SHP77 treated with DMSO at 0.1 percent for 48 hours (cell line): ENCODE results near the gene FNDC3B.
"Not testable (repeated sequence)": the region's sequence is repeated elsewhere in the genome, so short reads cannot be mapped to it uniquely, and the experiment has no call there.

ENCODE experiments used
- DNase-seq: peaks from one replicate; lab custom pipeline; 2025; lab: John Stamatoyannopoulos, UW

Gene FNDC3B

DNA sequence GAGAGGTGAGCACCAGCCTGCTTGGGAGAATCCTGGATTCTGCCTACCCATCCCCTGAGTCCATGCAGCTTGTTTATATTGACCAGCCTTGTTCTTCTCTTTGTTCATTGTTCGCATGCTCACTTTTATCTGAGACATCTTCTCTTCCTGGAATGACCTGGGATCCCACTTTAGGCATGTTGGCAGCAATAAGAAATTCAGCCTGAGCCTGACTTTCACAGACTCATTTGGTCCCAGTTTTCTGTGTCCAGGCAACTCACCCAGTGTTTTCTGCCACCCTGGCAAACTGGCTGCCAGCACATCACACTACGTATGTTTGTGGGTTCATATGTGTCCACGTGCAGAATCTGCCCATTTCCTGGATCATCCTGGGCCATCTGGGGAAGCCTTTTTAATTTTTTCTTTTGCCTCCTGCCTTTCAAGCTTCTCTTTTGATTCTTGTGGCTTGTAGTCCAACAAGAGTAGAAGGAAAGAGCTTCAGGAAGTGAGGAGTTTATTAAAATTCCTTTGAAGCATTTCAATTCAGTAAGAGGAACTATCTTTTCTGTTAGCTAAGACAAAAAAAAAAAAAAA, 199.9 kb downstream of the FNDC3B start:
- DNase-seq: no peak

DNA sequence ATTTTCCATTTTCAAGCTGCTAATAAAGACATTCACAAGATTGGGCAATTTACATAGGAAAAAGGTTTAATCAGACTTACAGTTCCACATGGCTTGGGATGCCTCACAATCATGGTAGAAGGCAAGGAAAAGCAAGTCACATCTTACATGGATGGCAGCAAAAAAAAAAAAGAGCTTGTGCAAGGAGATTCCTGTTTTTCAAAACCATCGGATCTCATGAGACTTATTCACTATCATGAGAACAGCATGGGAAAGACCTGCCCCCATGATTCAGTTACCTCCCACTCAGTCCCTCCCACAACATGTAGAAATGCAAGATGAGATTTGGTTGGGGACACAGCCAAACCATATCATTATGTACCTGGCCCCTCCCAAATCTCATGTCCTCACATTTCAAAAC, 202.0 kb downstream of the FNDC3B start:
- no peak for DNase-seq

DNA sequence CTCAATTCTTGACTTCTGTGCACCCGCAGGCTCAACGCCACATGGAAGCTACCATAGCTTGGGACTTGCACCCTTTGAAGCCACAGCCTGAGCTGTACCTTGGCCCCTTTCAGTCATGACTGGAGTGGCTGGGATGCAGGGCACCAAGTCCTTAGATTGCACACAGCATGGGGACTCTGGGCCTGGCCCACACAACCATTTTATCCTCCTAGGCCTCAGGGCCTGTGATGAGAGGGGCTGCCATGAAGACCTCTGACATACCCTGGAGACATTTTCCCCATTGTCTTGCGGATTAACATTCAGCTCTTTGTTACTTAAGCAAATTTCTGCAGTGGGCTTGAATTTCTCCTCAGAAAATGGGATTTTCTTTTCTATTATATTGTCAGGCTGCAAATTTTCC, 203.1 kb downstream of the FNDC3B start:
- DNase-seq: not testable (repeated sequence)

DNA sequence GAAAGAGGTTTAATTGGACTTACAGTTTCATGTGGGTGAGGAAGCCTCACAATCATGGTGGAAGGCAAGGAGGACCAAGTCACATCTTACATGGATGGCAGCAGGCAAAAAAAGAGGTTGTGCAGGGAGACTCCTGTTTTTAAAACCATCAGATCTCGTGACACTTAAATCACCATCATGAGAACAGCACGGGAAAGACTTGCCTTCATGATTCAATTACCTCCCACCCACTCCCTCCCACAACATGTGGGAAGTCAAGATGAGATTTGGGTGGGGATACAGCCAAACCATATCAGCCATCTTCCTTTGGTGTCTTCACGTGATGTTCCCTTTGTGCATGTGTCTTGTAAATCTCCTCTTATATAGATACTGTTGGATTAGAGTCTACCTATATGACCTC, 204.0 kb downstream of the FNDC3B start:
- not testable (repeated sequence) for DNase-seq

DNA sequence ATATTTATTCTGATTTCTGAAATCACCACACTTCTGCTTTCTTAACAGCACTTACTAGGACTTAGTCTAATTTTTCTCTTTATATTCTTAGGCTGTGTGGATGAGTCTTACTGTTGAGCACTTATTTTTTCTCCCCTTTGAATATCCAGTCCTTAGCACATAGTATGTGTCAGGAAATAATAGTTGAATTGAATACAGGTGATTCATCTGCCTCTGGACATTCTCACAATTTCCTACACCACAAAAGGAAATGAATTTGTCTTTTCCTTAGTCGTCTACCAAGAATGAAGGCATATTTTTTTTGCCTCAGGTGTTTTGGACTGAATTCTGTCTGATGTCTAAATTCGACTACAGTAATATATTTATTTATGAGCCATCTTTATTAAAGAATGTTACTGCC, 204.6 kb downstream of the FNDC3B start:
- no peak for DNase-seq

DNA sequence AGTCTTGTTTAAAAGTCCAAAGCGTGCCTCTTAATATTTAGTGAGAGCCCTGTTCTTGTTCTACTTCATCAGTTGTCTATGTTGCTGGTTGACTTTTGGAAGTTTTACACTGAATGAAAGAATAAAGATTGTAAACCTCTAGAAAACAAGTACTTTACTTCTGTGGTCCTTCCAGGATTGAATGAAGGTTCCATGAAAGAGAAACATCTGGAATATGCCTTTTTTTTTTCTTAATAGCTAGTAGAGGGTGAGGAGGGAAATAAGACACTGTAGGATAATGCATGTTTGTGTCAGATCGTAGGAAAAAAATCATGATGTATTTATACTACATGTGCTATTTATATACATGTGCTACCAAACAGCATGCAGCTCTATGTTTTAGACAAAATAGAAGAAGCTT, 205.9 kb downstream of the FNDC3B start:
- DNase-seq: no peak

DNA sequence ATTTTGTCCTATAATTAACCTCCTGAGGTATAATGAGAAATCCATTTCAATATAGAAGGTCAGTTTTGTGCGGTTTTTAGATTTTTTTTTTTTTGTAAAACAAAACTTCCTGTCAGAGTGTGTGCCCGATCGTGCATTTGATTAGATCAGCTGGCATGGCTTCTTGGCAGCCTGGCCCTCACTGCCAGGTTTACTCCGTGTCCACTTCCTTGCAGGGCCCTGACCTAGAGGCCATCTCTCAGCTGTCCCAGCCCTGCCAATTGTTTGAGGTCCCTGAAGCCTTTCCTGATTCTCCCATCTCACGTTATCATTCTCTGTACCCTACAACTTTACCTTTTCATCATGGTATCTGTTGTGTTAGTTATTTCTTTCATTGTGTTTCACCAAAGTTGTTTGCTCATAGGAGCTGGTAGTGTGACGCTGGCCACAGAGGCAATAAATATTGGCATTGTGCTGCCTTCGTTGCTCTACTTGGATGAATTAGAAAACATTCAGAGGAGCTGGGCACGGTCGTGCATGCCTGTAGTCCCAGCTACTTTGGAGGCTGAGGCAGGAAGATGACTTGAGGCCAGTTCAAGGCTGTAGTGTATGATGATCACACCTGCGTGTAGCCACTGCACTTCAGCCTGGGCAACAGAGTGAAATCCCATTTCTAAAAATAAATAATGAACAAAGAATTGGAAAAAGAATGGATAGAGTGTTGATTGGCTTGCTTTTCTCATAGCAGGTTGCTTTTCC, 206.9 kb downstream of the FNDC3B start:
- DNase-seq: no peak

DNA sequence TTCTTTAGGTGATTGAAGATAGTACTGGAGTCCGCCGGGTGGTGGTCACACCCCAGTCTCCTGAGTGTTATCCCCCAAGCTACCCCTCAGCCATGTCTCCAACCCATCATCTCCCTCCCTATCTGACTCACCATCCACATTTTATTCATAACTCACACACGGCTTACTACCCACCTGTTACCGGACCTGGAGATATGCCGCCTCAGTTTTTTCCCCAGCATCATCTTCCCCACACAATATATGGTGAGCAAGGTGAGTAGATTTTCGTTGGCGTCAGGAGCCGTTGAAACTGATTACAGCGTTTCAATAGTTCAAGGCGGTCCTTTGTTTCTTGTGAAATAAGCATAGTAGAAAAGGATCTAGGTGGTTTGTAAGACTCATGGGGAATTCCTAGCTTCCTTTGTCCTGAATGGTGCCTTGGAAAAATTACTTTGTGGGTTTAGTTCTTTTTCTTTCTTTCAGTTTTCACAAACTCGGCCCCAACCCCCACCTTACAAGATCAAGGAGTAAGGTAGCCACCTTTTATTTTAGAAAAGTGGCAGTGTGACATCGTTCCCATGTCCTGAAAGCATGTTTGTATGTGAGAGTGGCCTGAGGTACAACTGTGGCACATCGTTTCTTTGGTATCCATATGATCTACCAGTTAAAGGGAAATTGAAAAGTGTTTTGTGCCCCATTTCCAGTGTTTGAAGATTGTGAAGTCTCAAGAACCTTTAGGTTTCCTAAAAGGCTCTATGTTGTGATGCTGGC, 208.3 kb downstream of the FNDC3B start:
- DNase-seq: no peak

DNA sequence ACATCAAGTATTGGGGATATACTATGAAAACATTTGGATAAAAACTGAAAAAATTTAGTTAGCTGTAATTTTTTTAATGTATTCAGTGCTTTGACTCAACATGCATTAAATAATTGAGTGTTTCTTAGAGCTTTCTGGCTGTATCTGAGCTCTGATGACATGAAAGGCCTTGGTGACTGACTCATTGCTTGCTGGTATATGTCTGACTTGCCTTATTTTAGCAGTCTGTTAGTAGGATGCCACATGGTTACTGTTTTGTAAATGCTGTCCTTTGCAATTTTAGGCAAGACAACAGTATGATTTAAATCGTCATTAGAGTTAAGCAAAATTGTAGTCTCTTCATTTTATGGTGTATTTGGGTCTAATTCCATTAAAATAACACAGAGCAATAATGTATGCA, 209.7 kb downstream of the FNDC3B start:
- no peak for DNase-seq

DNA sequence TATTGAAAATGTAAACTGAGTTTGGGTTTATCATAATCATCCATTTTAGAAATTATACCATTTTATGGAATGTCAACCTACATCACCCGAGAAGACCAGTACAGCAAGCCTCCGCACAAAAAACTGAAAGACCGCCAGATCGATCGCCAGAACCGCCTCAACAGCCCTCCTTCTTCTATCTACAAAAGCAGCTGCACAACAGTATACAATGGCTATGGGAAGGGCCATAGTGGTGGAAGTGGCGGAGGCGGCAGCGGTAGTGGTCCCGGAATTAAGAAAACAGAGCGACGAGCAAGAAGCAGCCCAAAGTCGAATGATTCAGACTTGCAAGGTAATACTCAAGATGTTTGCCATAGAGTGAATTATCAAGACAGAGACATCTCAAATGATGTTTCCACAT, 211.8 kb downstream of the FNDC3B start:
- no peak for DNase-seq

DNA sequence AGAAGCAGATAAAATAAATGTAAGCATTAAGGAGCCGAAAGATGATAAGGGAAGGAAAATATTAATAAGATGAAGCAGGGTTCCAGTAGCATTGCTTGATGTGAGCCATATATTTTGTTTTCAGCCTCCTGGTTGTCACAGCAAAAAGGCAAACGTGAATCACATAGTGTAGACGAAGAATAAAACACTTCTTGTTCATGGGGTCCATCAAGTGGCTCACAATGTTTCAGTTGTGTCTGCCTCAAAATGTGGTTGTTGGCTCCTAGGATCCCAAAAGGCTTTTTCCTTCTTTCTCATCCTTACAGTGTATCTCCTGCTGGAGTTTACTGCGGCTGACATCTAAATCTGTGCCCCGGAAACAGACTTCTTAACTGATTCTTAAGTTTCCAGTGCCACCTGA, 213.8 kb downstream of the FNDC3B start:
- no peak for DNase-seq

DNA sequence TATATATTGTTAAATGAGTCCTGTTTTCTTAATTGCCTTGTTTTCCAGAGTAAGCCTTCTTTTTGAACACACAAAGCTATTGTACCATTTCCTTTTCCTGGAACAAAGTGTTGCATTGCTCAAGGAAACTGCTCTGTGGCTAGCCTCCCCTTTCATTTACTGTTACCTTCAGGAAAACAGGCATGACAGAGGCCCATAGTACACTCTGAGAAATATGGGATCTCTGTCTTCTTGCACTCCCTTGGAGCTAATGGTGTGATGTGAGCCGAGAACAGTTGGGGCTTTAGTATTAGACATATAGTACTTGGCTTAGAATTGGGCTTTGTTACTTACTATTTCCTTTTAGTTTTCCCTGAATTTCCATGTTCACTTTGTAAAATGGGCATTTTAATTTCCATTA, 215.2 kb downstream of the FNDC3B start:
- no peak for DNase-seq

DNA sequence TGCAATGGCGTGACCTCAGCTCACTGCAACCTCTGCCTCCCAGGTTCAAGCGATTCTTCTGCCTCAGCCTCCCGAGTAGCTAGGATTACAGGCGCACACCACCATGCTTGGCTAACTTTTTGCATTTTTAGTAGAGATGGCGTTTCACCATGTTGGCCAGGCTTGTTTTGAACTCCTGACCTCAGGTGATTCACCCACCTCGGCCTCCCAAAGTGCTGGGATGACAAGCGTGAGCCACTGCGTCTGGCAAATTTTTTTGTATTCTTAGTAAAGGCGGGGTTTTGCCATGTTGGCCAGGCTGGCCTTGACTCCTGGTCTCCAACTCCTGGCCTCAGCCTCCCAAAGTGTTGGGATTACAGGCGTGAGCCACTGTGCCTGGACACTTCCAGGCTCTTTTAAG, 215.9 kb downstream of the FNDC3B start:
- DNase-seq: not testable (repeated sequence)

DNA sequence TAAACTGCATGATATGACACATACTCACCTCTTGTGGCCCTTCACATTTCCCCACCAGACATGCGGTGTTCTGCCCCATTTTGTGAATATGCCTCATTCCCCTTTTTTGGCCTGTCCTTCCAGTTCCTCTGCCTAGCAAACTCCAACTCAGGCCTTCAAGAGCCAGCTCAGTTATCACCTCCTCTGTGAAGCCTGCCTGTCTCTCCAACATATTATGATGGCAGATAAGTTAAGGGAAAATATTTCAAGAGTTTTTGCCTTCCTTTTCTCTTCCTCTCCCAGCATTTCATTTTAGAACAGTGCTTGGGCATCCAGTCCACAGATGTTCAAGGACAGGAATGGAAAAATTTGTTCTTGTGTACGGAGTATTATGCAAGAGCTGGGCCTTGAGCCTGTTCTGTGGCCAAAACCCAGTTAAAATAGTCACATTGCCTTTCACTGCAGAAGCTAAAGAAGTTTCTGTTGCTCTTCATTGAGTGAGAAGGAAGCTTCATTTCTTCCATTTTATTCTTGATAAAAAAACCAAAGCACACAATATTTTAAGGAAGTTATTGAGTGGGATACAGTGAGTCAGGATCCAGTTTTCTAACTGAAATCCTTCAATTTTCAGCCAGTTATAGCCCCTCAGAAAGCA, 216.8 kb downstream of the FNDC3B start:
- DNase-seq: no peak

DNA sequence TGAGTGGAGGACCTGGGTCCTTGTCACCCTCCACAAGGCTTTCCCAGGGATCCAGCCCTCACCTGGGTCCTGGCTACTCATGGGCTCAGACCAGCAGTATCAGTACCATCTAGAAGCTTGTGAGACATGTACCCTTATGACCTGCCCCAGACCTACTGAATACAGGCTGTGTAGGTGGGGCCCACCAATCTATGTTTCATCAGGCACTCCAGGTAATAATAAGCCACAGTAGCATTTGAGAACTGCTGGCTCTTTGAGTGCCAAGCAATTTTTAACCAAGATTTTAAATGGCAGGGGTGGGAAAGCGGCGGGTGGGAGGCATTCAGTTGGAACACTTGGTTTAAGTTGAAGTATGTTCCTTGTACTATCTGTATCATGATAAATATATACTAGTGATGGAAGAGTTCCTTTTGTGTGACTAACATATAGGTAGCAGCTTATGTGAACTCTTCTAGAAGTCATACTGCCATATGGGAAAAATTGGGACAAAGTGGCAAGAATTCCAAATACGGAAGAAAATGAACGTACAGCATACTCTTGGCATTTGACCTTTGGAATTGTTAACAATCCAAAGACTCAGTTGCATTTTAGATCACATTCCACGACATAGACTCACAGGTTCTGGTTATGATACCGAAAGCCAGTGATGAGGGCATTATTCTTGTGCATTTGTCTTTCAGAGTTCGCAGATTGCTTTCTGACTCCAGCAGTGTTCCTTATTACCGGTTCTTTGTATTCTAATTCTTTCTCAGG, 218.4 kb downstream of the FNDC3B start:
- no peak for DNase-seq

DNA sequence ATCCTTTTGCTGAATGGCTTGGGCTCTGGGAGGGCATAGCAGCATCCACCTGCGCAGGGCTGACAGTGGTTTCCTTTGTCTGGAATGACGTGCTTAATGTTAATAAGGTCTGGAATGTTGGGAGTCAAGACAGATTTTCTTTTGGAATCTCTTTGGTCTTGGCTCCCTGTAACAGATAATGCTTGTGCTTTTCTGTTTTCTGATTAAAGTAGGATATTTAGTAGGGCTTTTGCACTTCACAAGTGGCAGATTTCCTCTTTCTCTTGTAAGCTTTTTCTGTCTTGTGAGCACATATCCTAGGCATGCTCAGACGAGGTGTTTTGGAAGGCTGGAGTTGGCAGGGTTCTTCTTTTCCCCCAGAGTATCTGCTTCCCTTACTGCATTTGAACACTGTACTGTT, 219.2 kb downstream of the FNDC3B start:
- no peak for DNase-seq

DNA sequence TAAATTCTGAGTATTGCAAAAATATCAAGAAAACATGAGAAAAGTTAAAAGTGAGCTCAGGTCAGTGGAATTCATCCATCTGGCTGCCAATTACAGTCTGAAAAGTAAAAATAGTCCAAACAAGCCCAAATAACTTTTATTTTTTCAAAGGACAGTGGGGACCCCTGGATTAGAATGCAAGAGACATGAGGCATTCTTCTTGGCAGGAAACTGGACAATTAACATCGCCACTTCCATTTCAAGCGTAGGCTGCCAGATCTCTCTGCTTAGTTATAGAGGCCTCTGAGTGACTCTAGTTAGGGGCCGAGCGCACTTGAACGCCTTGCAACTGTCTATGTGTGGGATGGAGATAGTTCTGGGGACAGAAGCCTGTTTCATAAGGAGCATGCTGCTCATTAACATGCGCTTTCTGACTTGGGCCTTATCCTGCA, 219.7 kb downstream of the FNDC3B start:
- no peak for DNase-seq

DNA sequence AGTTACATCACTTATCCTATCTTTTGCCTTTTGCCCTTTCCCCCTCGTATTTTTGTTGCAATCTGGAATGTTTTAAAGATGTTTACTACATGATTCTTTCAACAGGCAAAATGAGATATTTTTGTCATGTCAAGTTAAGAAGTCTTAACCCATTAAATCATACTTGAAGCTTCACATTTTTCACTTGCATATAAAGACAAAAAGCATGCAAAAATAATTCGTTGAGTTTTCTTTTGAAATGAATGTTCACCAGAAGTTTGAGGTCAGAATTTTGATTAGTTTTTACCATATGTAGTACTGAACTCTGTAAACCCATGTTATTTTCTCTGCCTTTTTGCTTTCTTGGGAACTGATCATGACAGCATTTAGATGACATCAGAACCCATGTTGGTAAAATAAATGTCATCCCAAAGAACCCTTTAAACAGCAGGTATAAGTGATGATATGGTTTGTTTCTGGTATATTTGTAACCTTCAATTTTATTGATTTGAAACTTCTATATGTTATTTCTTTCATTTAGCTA, 220.4 kb downstream of the FNDC3B start:
- DNase-seq: no peak

DNA sequence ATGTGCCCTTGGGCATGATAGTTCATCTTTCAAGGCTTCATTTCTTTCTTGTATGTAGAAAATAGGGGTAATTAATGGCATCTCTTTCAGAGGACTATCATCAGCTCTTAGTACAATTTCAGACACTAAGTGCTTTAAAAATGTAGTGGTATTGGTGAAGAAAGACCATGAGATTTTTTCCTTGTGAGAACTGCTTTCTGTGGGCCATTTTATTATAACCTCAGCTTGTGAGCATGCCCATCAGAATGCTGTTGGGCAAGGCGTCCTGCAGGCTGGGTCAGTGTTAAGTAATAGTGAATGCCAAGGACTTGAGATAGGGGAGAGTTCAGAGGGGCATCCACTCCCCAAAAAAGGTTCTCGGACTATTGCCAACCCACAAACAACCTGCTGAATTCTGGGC, 221.0 kb downstream of the FNDC3B start:
- DNase-seq: no peak

DNA sequence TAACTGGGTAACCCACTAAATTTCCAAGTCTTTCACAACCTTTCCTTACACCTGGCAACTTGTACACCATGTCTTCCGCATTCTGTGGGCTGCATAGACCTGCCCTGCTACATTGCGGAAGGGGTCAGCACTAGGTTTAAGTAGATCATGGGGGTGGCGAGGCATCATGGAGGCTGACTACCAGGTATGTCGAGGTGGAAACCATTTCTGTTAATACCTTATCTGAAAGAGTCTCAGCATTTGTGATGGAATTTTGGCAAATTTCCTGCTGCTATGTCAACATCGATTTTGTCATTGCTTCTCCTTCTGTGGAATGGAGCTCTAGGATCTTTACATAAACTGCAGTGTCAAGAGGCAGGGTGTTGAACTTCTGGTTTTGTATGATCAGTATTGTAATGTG, 221.7 kb downstream of the FNDC3B start:
- DNase-seq: no peak

DNA sequence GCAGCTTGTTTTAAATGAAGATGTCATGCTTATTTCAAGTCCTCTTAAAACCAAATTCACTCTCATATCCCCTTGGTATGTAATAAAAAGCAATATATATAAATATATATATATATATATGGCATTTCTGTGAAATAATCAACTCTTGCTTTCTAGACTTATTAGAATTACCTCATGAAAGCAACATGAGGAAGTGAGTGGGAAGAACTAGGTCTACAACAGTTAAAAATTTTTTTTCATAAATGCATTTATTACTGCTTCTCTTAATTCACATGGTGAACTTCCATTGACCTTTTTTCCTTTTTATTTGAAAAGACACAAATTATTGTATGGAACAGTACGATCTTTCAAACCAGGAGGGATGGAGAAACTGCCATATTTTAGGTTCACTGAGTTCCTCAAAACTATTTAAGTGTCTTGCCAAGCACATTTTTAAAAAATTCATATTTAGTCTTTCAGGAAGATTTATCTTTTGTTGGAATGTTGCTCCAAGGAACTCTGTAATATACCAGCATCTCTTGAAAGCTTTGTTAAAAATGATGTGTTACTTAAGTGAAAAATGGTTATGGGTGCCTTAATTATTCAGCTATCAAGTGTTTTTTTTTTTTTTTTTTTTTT, 223.7 kb downstream of the FNDC3B start:
- no peak for DNase-seq
